K562 (cell line): ENCODE measurements around the gene AQP9. TPM values are rescaled to one million over a fixed set of nuclear protein-coding genes. Genes with fewer than 3 reads are reported as not detected.

Source experiments
- CBX3 ChIP-seq, 2 experiments: IDR thresholded peaks; 1 replicate in 1 of 2; 2 replicates in 1 of 2; pipeline ENCODE4 v1.6.1; 2012; ENCODE audit warnings: inconsistent platforms in 2 of 2, low read length in 2 of 2, borderline replicate concordance in 1 of 2, control low read depth in 1 of 2
- DNMT1 ChIP-seq: fragments of 450-650 bp; IDR thresholded peaks from 2 replicates; pipeline ENCODE4 v1.6.1; 2016; ENCODE audit warnings: antibody characterized with exemption, mild to moderate bottlenecking
- EHMT2 ChIP-seq: fragments of 450-650 bp; IDR thresholded peaks from 2 replicates; pipeline ENCODE4 v1.6.1; 2018; ENCODE audit warnings: antibody characterized with exemption
- FOSL1 ChIP-seq: fragments of 200-800 bp; sonication (Bioruptor generic); conservative IDR thresholded peaks from 2 replicates; pipeline ENCODE4 v1.6.1; 2016; ENCODE audit warnings: missing genetic modification characterization, missing compliant biosample characterization
- HNRNPLL ChIP-seq: fragments of 200-400 bp; formaldehyde crosslinking; IDR thresholded peaks from 2 replicates; pipeline ENCODE4 v1.6.1; 2017; ENCODE audit warnings: low read length, low read depth, mild to moderate bottlenecking; ENCODE audit not compliant: poor library complexity, severe bottlenecking
- JUN ChIP-seq, 2 experiments: sonication (generic) in 1 of 2; formaldehyde crosslinking in 1 of 2; IDR thresholded peaks; 2 replicates each; pipeline versions ENCODE4 v1.6.1 to v1.8.0; 2012 to 2022; ENCODE audit warnings: borderline replicate concordance in 2 of 2, mild to moderate bottlenecking in 2 of 2, improper control_type of control experiment in 1 of 2, low read depth in 1 of 2, low read length in 1 of 2, missing genetic modification reagents in 1 of 2
- MAFF ChIP-seq: IDR thresholded peaks from 2 replicates; pipeline ENCODE4 v1.6.1; 2012; ENCODE audit warnings: low read length, improper control_type of control experiment
- MEIS2 ChIP-seq: fragments of 450-650 bp; IDR thresholded peaks from 2 replicates; pipeline ENCODE4 v1.6.1; 2014; ENCODE audit warnings: mild to moderate bottlenecking; ENCODE audit not compliant: partially characterized antibody
- POLR2H ChIP-seq: IDR thresholded peaks from 2 replicates; pipeline ENCODE4 v1.6.1; 2016; ENCODE audit warnings: missing genetic modification characterization, low read depth, mild to moderate bottlenecking, control low read depth, missing compliant biosample characterization, moderate library complexity
- PTBP1 ChIP-seq: fragments of 200-400 bp; formaldehyde crosslinking; IDR thresholded peaks from 2 replicates; pipeline ENCODE4 v1.6.1; 2017; ENCODE audit warnings: low read depth, low read length
- RCOR1 ChIP-seq, 2 experiments: IDR thresholded peaks; 2 replicates each; pipeline ENCODE4 v1.6.1; 2012; ENCODE audit warnings: low read depth in 2 of 2, low read length in 2 of 2, borderline replicate concordance in 1 of 2, improper control_type of control experiment in 1 of 2
- TBL1XR1 ChIP-seq, 2 experiments: IDR thresholded peaks; 2 replicates each; pipeline ENCODE4 v1.6.1; 2012; ENCODE audit warnings: improper control_type of control experiment in 2 of 2, low read length in 2 of 2, mild to moderate bottlenecking in 1 of 2
- ZBTB40 ChIP-seq, 2 experiments: fragments of 450-650 bp in 1 of 2; sonication (generic) in 1 of 2; formaldehyde crosslinking in 1 of 2; IDR thresholded peaks; 2 replicates each; pipeline versions ENCODE4 v1.7.1 to v1.9.0; 2016 to 2022; ENCODE audit warnings: inconsistent platforms in 1 of 2, mild to moderate bottlenecking in 1 of 2, missing genetic modification reagents in 1 of 2
- ZNF511 ChIP-seq: sonication (generic); formaldehyde crosslinking; IDR thresholded peaks from 2 replicates; pipeline ENCODE4 v1.8.0; 2022; ENCODE audit warnings: mild to moderate bottlenecking, missing genetic modification reagents
- polyA plus RNA-seq, 8 experiments: library from polyadenylated mRNA; depleted of rRNA in 4 of 8; stranded (reverse) in 5 of 8; unstranded in 3 of 8; fragments of >200 nt; fragmentation: Nextera tagmentation in 2 of 8; fragmentation: Illumina TruSeq in 1 of 8; extraction: Ambion mirVana in 2 of 8; extraction: Trizol in 1 of 8; gene quantifications; 2 replicates each; pipeline versions ENCODE4 v1.2.1 to v1.2.3, GENCODE V29; 2011 to 2014; ENCODE audit warnings: inconsistent platforms in 1 of 8, missing spikeins in 1 of 8
- total RNA-seq, 7 experiments: library from RNA; depleted of rRNA in 6 of 7; stranded (reverse); fragments of >200 nt in 6 of 7; fragmentation: Illumina TruSeq in 2 of 7; extraction: Trizol in 2 of 7; gene quantifications; 2 replicates each; pipeline versions ENCODE4 v1.2.1 to v1.2.3, GENCODE V29; 2011 to 2021; ENCODE audit warnings: low replicate concordance in 1 of 7
- TF ChIP-seq, protein P1 (sequence below): sonication (generic); formaldehyde crosslinking; IDR thresholded peaks from 2 replicates; pipeline ENCODE4 v1.8.0; 2022; ENCODE audit warnings: mild to moderate bottlenecking, missing genetic modification reagents
- TF ChIP-seq, protein P2 (sequence below): fragments of 450-650 bp; IDR thresholded peaks from 2 replicates; pipeline ENCODE4 v1.6.1; 2016

Gene AQP9
- total and polyA plus RNA-seq, 9 of the 15 experiments (the other 6 are each of a cell fraction or from before 2014, with no cell fraction given) = 0.04 to 0.33 (median 0.07) TPM; not detected in 4

GRCh38 chr15:58103482-58103881 lies 34.7 kb upstream of the AQP9 start (continued):
- TF ChIP-seq JUN (IDR thresholded peaks at IDR 0.05; ENCODE audit: borderline replicate concordance, low read depth, low read length) = peak; percentile 63; the same call in 1 of the 2 replicates
- no peak for TF ChIP-seq JUN (CRISPR knock-in tag; IDR thresholded peaks at IDR 0.05; ENCODE audit: borderline replicate concordance)
- TF ChIP-seq, protein P1, sequence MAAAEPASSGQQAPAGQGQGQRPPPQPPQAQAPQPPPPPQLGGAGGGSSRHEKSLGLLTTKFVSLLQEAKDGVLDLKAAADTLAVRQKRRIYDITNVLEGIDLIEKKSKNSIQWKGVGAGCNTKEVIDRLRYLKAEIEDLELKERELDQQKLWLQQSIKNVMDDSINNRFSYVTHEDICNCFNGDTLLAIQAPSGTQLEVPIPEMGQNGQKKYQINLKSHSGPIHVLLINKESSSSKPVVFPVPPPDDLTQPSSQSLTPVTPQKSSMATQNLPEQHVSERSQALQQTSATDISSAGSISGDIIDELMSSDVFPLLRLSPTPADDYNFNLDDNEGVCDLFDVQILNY (CRISPR knock-in tag) = no peak
- TF ChIP-seq, protein P2, sequence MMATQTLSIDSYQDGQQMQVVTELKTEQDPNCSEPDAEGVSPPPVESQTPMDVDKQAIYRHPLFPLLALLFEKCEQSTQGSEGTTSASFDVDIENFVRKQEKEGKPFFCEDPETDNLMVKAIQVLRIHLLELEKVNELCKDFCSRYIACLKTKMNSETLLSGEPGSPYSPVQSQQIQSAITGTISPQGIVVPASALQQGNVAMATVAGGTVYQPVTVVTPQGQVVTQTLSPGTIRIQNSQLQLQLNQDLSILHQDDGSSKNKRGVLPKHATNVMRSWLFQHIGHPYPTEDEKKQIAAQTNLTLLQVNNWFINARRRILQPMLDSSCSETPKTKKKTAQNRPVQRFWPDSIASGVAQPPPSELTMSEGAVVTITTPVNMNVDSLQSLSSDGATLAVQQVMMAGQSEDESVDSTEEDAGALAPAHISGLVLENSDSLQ = peak; percentile 75
- no peak for TF ChIP-seq HNRNPLL
- TF ChIP-seq MAFF = no peak
- TF ChIP-seq RCOR1 (IDR thresholded peaks at IDR 0.05; ENCODE audit: borderline replicate concordance in 1 of 2, low read depth in 2 of 2, low read length in 2 of 2) = no peak
- TF ChIP-seq EHMT2 = peak; percentile 42; the same call in 1 of the 2 replicates
- peak in 1 of 2 experiments; percentile 60; a peak in 1 of 3 replicates for TF ChIP-seq CBX3 (IDR thresholded peaks at IDR 0.05; ENCODE audit: borderline replicate concordance in 1 of 2, low read length in 2 of 2)
- TF ChIP-seq PTBP1 = no peak
- TF ChIP-seq DNMT1 = no peak
- peak; percentile 81 for TF ChIP-seq FOSL1
- peak; percentile 90 for TF ChIP-seq MEIS2
- TF ChIP-seq TBL1XR1 (IDR thresholded peaks at IDR 0.05; ENCODE audit: low read length in 2 of 2) = 0 out of 4 replicates have a peak, but pooled peaks of 1 of the 2 experiments have one; percentile 21
- TF ChIP-seq ZBTB40 (IDR thresholded peaks at IDR 0.05) = no peak
- no peak for TF ChIP-seq ZBTB40 (CRISPR knock-in tag; IDR thresholded peaks at IDR 0.05)
- no peak for TF ChIP-seq ZNF511 (CRISPR knock-in tag)
- no peak for TF ChIP-seq POLR2H (tag)
